IPS-18a (cell line): ENCODE results near the gene CDH18.
A peak's percentile ranks its signal among the peaks of the same experiment; 100 is the strongest.

ENCODE experiments used
- H3K27ac ChIP-seq: one replicate; pipeline ENCODE4 v1.5.1; 2013; ENCODE audit warnings: low read length
- H3K27me3 ChIP-seq: one replicate; pipeline ENCODE4 v1.6.1; 2013; ENCODE audit warnings: mild to moderate bottlenecking, low read length; ENCODE audit not compliant: control insufficient read depth, insufficient read depth
- H3K36me3 ChIP-seq: one replicate; pipeline ENCODE4 v1.6.1; 2013; ENCODE audit warnings: low read depth, low read length; ENCODE audit not compliant: control insufficient read depth
- H3K4me1 ChIP-seq: one replicate; pipeline ENCODE4 v1.6.1; 2013; ENCODE audit warnings: low read depth, low read length; ENCODE audit not compliant: control insufficient read depth
- H3K4me3 ChIP-seq: one replicate; pipeline ENCODE4 v1.5.1; 2013; ENCODE audit warnings: low read length
- H3K9ac ChIP-seq: one replicate; pipeline ENCODE4 v1.6.1; 2013; ENCODE audit warnings: mild to moderate bottlenecking, low read length, moderate library complexity
- H3K9me3 ChIP-seq: one replicate; pipeline ENCODE4 v1.6.1; 2013; ENCODE audit warnings: low read depth, low read length; ENCODE audit not compliant: control insufficient read depth

CDH18 gene

DNA sequence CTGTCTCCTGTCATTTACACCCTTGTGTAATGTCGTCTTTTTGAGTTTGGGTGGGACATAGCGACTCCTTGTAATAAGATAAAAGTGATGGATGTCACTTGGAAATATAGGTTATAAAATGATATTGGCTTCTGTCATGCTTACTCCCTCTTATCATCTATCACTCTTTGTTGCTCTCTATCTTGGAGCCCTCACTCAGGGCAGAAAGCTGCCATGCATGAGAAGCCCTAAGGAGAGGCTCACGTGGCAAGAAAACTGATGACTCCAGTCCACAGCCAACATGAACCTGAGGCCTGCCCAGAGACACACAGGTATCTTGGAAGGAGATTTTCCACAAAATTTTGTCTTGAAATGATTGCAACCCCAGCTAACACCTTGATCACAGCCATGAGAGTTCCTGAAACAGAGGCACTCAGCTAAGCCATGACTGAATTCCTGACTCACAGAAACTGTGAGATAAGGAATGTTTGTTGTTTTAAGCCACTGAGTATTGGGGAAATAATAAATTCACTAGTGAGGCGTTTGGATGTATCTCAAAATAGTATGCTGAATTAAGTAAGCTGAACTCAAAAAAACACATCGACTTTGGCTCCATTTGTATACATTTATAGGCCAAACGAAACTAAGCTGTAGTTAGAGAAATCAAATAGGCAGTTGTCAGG lies 216.7 kb downstream of the CDH18 start:
- no peaks in the 10 kb centered on the region for H3K27me3 ChIP-seq
- peaks cover 55% of the 10 kb centered on the region for H3K4me1 ChIP-seq
- H3K27ac ChIP-seq = no peak overlapping the region
- no peak overlapping the region for H3K9ac ChIP-seq
- no peaks in the 10 kb centered on the region for H3K9me3 ChIP-seq
- H3K36me3 ChIP-seq = no peaks in the 10 kb centered on the region
- no peak overlapping the region for H3K4me3 ChIP-seq

GRCh38 chr5:19770396-19770795 lies 217.6 kb downstream of the CDH18 start:
- Histone ChIP-seq H3K9me3 (no peaks in the 10 kb centered on the region), H3K27ac (no peak overlapping the region), H3K9ac (no peak overlapping the region), H3K27me3 (no peaks in the 10 kb centered on the region), H3K36me3 (no peaks in the 10 kb centered on the region), H3K4me1 (peaks cover 57% of the 10 kb centered on the region), H3K4me3 (no peak overlapping the region)

DNA sequence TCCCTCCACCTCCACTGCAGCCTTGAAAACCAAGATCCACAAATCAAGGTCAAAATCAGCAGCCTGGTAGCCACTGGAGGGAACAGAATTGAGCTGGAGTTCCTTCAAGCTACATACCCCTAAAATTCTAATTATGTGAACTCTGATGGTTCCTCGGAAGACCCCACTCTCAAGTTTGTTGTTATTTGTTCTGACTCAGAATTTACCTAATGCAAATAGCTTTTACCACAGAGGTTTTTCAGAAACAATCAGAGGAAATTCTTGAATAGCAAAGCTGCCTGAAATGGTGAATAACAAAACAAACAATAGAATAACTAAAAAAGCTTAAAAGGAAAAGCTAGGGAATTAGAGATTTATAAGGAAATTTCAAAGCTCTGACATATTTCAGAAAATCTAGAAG lies 220.0 kb downstream of the CDH18 start:
- Histone ChIP-seq H3K9me3 (no peaks in the 10 kb centered on the region), H3K4me1 (peaks cover 57% of the 10 kb centered on the region), H3K9ac (peak overlapping the region; percentile 3), H3K27me3 (no peaks in the 10 kb centered on the region), H3K36me3 (no peaks in the 10 kb centered on the region), H3K4me3 (peak overlapping the region; percentile 35), H3K27ac (peak overlapping the region; percentile 47)

DNA sequence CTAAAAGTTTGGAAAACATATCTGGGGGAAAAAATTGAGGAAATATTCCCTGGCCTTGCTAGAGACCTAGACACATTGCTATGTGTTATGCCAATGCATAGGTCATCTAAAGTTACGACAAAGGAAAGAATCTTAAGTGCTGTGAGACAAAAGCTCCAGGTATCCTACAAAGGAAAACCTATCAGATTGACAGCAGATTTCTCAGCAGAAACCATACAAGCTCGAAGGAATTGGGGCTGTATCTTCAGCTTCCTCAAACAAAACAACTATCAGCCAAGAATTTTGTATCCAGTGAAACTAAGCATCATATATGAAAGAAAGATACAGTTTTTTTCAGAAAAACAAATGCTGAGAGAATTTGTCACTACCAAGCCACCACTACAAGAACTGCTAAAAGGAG lies 234.4 kb downstream of the CDH18 start:
- H3K9me3 ChIP-seq = no peaks in the 10 kb centered on the region
- no peaks in the 10 kb centered on the region for H3K4me1 ChIP-seq
- H3K36me3 ChIP-seq = no peaks in the 10 kb centered on the region
- H3K9ac ChIP-seq = no peak overlapping the region
- no peak overlapping the region for H3K27ac ChIP-seq
- no peak overlapping the region for H3K4me3 ChIP-seq
- no peaks in the 10 kb centered on the region for H3K27me3 ChIP-seq

DNA sequence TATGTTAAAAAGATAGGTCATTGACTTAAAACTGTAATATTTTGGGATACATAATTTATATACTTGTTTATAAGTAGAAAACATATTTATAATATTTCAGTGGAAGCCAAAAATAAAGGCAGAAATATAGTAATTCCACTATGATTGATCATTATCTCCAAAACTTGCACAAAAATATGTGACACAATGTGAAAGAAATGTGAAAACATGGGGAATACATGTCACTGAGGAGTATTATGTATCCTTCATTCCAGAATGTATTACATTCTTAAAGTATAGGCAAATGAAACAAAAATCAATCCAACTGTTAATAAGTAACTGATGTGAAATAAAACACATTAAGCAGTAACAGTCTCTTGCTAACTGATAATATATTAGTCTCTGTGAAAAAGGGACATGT lies 236.7 kb downstream of the CDH18 start:
- Histone ChIP-seq H3K36me3 (no peaks in the 10 kb centered on the region), H3K4me1 (no peaks in the 10 kb centered on the region), H3K4me3 (no peak overlapping the region), H3K9ac (no peak overlapping the region), H3K27me3 (no peaks in the 10 kb centered on the region), H3K27ac (no peak overlapping the region), H3K9me3 (no peaks in the 10 kb centered on the region)

- Histone ChIP-seq H3K4me1 (peaks cover 4% of the 10 kb centered on the region), H3K9ac (no peak overlapping the region), H3K27me3 (no peaks in the 10 kb centered on the region), H3K36me3 (no peaks in the 10 kb centered on the region), H3K4me3 (no peak overlapping the region), H3K27ac (no peak overlapping the region), H3K9me3 (no peaks in the 10 kb centered on the region)
These were observed 242.8 kb downstream of the CDH18 start for GRCh38 chr5:19745247-19745646.

- Histone ChIP-seq H3K9me3 (no peaks in the 10 kb centered on the region), H3K4me3 (no peak overlapping the region)
These were observed 248.3 kb downstream of the CDH18 start for GRCh38 chr5:19739671-19740070.

DNA sequence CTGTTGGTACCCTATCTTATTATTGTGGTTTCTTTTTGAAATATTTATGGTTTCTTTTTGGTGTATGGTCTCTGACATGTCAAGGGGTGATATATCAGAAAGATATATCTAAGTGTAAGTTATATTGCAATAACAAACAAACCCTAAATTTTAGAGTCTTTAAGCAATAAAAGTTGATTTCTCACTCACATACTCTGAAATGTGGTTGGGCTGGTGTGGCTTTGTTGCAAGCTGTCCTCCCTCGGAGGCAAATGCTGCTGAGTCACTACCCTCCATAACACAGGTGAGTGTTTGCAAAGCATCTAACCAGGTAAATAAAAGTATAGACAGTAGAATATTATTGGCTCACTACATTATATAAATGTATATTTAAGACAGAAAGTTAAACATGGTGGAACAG lies 253.2 kb downstream of the CDH18 start:
- Histone ChIP-seq H3K9ac (no peak overlapping the region), H3K9me3 (no peaks in the 10 kb centered on the region), H3K4me3 (no peak overlapping the region), H3K27me3 (no peaks in the 10 kb centered on the region), H3K36me3 (no peaks in the 10 kb centered on the region), H3K27ac (no peak overlapping the region), H3K4me1 (no peaks in the 10 kb centered on the region)

More at GRCh38 chr5:19739671-19740070, 248.3 kb downstream of the CDH18 start:
- no peak overlapping the region for H3K9ac ChIP-seq
- H3K4me1 ChIP-seq = no peaks in the 10 kb centered on the region
- H3K36me3 ChIP-seq = no peaks in the 10 kb centered on the region
- H3K27me3 ChIP-seq = no peaks in the 10 kb centered on the region
- H3K27ac ChIP-seq = no peak overlapping the region

DNA sequence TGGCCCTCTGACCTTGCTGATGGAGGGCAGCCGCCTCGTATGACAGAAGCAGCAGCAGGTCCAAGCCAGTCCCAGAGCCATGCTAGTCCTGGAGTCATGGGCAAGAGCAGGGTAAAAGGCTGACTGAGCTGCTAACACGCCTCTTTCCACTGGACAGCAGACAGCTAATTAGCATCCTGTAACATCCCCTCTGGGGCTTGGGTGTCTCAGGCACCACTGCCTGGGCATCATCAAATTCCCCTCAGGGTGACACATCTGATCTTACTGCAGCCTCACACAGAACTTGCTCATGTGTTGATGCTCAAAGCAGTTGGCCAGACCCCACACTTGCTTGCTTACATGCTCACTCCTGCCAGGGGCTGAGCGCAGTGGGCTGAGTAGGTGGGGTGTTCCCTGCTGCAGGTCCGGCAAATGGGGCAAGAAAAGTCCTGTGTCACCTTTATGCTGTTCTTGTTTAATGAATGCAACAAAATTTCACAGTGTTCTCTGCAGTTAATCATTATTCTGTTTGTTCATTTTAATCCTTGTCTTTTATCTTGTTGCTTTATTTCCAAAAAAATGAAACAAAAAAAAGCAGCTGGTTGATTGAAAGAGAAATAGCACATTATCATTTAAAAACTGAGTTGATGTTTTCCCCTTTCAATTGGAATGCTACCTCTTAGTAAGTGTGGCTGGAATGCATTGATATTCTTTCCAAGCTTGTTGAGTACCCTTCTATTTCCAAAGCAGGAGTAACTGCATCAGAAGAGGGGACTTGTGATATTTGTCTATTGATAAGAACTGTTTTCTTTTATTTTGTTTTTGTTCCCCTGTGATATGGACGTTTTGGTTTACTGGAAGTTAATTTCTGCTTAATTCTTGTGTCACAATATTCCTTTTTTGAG lies 254.1 kb downstream of the CDH18 start:
- H3K36me3 ChIP-seq = no peaks in the 10 kb centered on the region
- H3K4me3 ChIP-seq = no peak overlapping the region

GRCh38 chr5:19728571-19728970 lies 259.4 kb downstream of the CDH18 start:
- H3K27ac ChIP-seq = no peak overlapping the region
- H3K4me3 ChIP-seq = no peak overlapping the region
- H3K9me3 ChIP-seq = no peaks in the 10 kb centered on the region
- no peak overlapping the region for H3K9ac ChIP-seq
- H3K4me1 ChIP-seq = no peaks in the 10 kb centered on the region
- no peaks in the 10 kb centered on the region for H3K36me3 ChIP-seq
- no peaks in the 10 kb centered on the region for H3K27me3 ChIP-seq

More for the DNA sequence above, 254.1 kb downstream of the CDH18 start:
- no peaks in the 10 kb centered on the region for H3K27me3 ChIP-seq
- H3K9me3 ChIP-seq = no peaks in the 10 kb centered on the region
- no peaks in the 10 kb centered on the region for H3K4me1 ChIP-seq
- H3K9ac ChIP-seq = no peak overlapping the region
- H3K27ac ChIP-seq = no peak overlapping the region

- no peaks in the 10 kb centered on the region for H3K4me1 ChIP-seq
- H3K9me3 ChIP-seq = no peaks in the 10 kb centered on the region
- no peaks in the 10 kb centered on the region for H3K27me3 ChIP-seq
- no peak overlapping the region for H3K27ac ChIP-seq
- no peaks in the 10 kb centered on the region for H3K36me3 ChIP-seq
- no peak overlapping the region for H3K4me3 ChIP-seq
- no peak overlapping the region for H3K9ac ChIP-seq
These were observed 268.9 kb downstream of the CDH18 start for GRCh38 chr5:19719109-19719508.

- H3K27ac ChIP-seq = no peak overlapping the region
- H3K4me3 ChIP-seq = no peak overlapping the region
- H3K27me3 ChIP-seq = no peaks in the 10 kb centered on the region
- no peak overlapping the region for H3K9ac ChIP-seq
- H3K9me3 ChIP-seq = no peaks in the 10 kb centered on the region
- H3K4me1 ChIP-seq = no peaks in the 10 kb centered on the region
- no peaks in the 10 kb centered on the region for H3K36me3 ChIP-seq
These were observed 274.3 kb downstream of the CDH18 start for GRCh38 chr5:19713740-19714139.
